Measurements from ENCODE around the gene DUS1L. TPM values are rescaled to one million over a fixed set of nuclear protein-coding genes. Genes with fewer than 3 reads are reported as not detected.

The DUS1L gene
- total and polyA plus RNA-seq, 2 experiments from 2014 or later: 66.0 to 122 TPM

DNA sequence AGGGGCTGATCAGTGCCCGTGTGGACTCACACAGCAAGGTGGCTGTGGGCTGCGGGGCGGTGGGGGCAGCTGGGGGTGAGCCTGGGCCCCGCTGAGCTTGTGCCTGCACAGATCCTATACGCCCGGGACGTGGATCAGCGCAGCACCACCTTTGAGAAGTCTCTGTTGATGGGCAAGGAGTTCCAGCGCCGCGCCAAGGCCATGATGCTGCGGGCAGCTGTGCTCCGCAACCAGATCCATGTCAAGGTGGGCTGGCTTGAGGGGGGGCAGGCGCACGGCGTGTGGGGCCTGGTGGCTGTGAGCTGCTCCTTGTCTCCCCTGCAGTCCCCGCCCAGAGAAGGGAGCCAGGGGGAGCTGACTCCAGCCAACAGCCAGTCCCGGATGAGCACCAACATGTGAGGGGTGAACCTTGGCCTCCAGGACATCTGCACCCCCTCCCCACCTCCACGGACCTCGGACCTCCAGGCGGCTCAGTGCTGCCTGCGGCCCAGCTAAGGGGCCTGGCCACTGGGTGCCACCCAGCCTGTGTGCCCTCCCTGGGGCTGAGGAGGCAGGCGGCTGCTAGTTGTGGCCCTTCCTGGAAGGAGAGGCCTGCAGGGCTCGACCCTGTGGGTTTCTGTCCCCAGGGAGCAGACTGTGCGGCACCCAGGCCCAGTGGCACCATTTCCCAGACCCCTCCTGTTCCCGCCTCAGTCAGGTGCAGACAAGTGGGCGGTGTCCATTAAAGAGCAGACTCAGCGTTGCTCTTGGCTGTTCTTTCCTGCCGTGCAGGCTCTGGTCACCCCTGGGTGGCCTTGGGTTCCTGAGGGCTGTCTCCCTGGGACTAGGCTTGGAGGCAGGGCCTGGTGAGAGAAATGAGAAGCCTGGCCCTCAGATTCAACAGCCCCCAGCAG lies 8.6 kb downstream of the DUS1L start:
- Histone ChIP-seq H3K4me2 (no peak overlapping the region), H3K4me1 (ENCODE audit: insufficient read depth) (no peaks in the 10 kb centered on the region), H3K79me2 (replicated peaks; ENCODE audit: insufficient read depth) (peaks cover 9% of the 10 kb centered on the region; the same call in 1 of the 2 replicates), H3K4me3 (no peak overlapping the region), H3K27ac (ENCODE audit: low read depth) (no peak overlapping the region), H2AFZ (no peak overlapping the region), H3K36me3 (ENCODE audit: insufficient read depth) (peaks cover 4% of the 10 kb centered on the region; the same call in 1 of the 2 replicates), H3K9me2 (ENCODE audit: insufficient read depth) (no peaks in the 10 kb centered on the region), H3F3A (replicated peaks; ENCODE audit: low read depth) (peaks cover 9% of the 10 kb centered on the region; the same call in 1 of the 2 replicates), H4K20me1 (replicated peaks; ENCODE audit: insufficient read depth) (peaks cover 8% of the 10 kb centered on the region; the same call in 1 of the 2 replicates), H3K27me3 (ENCODE audit: insufficient read depth) (no peaks in the 10 kb centered on the region)
- H3K9me3 Mint-ChIP-seq: no peaks in the 10 kb centered on the region
- H3K27ac Mint-ChIP-seq: no peak overlapping the region
- H3K27me3 Mint-ChIP-seq (ENCODE audit: insufficient read depth, low read depth, poor library complexity): peaks cover 18% of the 10 kb centered on the region
- DNase-seq (ENCODE audit: low spot score) (no peak), ATAC-seq (no peak)
- H3K36me3 Mint-ChIP-seq (ENCODE audit: low read depth): peaks cover 22% of the 10 kb centered on the region
- H3K4me1 Mint-ChIP-seq: no peaks in the 10 kb centered on the region; the same call in 2 of the 3 replicates
- H3K4me3 Mint-ChIP-seq: no peak overlapping the region
- TF ChIP-seq EZH2phosphoT487 (IDR thresholded peaks at IDR 0.05; ENCODE audit: unreplicated experiment) (no peak), POLR2AphosphoS5 (IDR thresholded peaks at IDR 0.05; ENCODE audit: low read depth) (no peak), ZNF114 (CRISPR knock-in tag; IDR thresholded peaks at IDR 0.05) (no peak), JUNB (IDR thresholded peaks at IDR 0.05; ENCODE audit: unreplicated experiment) (no peak), ZNF331 (CRISPR knock-in tag; IDR thresholded peaks at IDR 0.05; ENCODE audit: low read depth) (no peak)
- TF ChIP-seq, protein P1, sequence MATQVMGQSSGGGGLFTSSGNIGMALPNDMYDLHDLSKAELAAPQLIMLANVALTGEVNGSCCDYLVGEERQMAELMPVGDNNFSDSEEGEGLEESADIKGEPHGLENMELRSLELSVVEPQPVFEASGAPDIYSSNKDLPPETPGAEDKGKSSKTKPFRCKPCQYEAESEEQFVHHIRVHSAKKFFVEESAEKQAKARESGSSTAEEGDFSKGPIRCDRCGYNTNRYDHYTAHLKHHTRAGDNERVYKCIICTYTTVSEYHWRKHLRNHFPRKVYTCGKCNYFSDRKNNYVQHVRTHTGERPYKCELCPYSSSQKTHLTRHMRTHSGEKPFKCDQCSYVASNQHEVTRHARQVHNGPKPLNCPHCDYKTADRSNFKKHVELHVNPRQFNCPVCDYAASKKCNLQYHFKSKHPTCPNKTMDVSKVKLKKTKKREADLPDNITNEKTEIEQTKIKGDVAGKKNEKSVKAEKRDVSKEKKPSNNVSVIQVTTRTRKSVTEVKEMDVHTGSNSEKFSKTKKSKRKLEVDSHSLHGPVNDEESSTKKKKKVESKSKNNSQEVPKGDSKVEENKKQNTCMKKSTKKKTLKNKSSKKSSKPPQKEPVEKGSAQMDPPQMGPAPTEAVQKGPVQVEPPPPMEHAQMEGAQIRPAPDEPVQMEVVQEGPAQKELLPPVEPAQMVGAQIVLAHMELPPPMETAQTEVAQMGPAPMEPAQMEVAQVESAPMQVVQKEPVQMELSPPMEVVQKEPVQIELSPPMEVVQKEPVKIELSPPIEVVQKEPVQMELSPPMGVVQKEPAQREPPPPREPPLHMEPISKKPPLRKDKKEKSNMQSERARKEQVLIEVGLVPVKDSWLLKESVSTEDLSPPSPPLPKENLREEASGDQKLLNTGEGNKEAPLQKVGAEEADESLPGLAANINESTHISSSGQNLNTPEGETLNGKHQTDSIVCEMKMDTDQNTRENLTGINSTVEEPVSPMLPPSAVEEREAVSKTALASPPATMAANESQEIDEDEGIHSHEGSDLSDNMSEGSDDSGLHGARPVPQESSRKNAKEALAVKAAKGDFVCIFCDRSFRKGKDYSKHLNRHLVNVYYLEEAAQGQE (IDR thresholded peaks at IDR 0.05; ENCODE audit: unreplicated experiment): no peak
- TF ChIP-seq, protein P2, sequence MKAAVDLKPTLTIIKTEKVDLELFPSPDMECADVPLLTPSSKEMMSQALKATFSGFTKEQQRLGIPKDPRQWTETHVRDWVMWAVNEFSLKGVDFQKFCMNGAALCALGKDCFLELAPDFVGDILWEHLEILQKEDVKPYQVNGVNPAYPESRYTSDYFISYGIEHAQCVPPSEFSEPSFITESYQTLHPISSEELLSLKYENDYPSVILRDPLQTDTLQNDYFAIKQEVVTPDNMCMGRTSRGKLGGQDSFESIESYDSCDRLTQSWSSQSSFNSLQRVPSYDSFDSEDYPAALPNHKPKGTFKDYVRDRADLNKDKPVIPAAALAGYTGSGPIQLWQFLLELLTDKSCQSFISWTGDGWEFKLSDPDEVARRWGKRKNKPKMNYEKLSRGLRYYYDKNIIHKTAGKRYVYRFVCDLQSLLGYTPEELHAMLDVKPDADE (IDR thresholded peaks at IDR 0.05): no peak
- TF ChIP-seq, protein P3, sequence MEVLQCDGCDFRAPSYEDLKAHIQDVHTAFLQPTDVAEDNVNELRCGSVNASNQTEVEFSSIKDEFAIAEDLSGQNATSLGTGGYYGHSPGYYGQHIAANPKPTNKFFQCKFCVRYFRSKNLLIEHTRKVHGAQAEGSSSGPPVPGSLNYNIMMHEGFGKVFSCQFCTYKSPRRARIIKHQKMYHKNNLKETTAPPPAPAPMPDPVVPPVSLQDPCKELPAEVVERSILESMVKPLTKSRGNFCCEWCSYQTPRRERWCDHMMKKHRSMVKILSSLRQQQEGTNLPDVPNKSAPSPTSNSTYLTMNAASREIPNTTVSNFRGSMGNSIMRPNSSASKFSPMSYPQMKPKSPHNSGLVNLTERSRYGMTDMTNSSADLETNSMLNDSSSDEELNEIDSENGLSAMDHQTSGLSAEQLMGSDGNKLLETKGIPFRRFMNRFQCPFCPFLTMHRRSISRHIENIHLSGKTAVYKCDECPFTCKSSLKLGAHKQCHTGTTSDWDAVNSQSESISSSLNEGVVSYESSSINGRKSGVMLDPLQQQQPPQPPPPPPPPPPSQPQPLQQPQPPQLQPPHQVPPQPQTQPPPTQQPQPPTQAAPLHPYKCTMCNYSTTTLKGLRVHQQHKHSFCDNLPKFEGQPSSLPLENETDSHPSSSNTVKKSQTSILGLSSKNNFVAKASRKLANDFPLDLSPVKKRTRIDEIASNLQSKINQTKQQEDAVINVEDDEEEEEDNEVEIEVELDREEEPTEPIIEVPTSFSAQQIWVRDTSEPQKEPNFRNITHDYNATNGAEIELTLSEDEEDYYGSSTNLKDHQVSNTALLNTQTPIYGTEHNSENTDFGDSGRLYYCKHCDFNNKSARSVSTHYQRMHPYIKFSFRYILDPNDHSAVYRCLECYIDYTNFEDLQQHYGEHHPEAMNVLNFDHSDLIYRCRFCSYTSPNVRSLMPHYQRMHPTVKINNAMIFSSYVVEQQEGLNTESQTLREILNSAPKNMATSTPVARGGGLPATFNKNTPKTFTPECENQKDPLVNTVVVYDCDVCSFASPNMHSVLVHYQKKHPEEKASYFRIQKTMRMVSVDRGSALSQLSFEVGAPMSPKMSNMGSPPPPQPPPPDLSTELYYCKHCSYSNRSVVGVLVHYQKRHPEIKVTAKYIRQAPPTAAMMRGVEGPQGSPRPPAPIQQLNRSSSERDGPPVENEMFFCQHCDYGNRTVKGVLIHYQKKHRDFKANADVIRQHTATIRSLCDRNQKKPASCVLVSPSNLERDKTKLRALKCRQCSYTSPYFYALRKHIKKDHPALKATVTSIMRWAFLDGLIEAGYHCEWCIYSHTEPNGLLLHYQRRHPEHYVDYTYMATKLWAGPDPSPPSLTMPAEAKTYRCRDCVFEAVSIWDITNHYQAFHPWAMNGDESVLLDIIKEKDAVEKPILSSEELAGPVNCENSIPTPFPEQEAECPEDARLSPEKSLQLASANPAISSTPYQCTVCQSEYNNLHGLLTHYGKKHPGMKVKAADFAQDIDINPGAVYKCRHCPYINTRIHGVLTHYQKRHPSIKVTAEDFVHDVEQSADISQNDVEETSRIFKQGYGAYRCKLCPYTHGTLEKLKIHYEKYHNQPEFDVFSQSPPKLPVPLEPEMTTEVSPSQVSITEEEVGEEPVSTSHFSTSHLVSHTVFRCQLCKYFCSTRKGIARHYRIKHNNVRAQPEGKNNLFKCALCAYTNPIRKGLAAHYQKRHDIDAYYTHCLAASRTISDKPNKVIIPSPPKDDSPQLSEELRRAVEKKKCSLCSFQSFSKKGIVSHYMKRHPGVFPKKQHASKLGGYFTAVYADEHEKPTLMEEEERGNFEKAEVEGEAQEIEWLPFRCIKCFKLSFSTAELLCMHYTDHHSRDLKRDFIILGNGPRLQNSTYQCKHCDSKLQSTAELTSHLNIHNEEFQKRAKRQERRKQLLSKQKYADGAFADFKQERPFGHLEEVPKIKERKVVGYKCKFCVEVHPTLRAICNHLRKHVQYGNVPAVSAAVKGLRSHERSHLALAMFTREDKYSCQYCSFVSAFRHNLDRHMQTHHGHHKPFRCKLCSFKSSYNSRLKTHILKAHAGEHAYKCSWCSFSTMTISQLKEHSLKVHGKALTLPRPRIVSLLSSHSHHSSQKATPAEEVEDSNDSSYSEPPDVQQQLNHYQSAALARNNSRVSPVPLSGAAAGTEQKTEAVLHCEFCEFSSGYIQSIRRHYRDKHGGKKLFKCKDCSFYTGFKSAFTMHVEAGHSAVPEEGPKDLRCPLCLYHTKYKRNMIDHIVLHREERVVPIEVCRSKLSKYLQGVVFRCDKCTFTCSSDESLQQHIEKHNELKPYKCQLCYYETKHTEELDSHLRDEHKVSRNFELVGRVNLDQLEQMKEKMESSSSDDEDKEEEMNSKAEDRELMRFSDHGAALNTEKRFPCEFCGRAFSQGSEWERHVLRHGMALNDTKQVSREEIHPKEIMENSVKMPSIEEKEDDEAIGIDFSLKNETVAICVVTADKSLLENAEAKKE (CRISPR knock-in tag; IDR thresholded peaks at IDR 0.05): no peak

Measured in GM23338 (cell line).